Measurements from ENCODE around the gene PRG2.

Gene PRG2

GRCh38 chr11:57399972-57400578 is 9.6 kb upstream of the PRG2 start:
- no peak for ATAC-seq

GRCh38 chr11:57399221-57399620 is 8.8 kb upstream of the PRG2 start:
- no peak for ATAC-seq
- TF ChIP-seq OSR1 (CRISPR knock-in tag; IDR thresholded peaks at IDR 0.05) (no peak), TCF4 (CRISPR knock-in tag; IDR thresholded peaks at IDR 0.05; ENCODE audit: borderline replicate concordance) (no peak), CREB5 (CRISPR knock-in tag; IDR thresholded peaks at IDR 0.05; ENCODE audit: low read depth) (no peak), ESRRG (CRISPR knock-in tag; IDR thresholded peaks at IDR 0.05) (no peak), ISL1 (CRISPR knock-in tag; IDR thresholded peaks at IDR 0.05) (no peak), SNAI2 (CRISPR knock-in tag; IDR thresholded peaks at IDR 0.05) (no peak), TOX (CRISPR knock-in tag; IDR thresholded peaks at IDR 0.05; ENCODE audit: borderline replicate concordance) (no peak), GLIS3 (CRISPR knock-in tag; IDR thresholded peaks at IDR 0.05) (no peak), PATZ1 (CRISPR knock-in tag; IDR thresholded peaks at IDR 0.05; ENCODE audit: borderline replicate concordance) (no peak), ZFP3 (CRISPR knock-in tag; IDR thresholded peaks at IDR 0.05) (no peak), TSHZ2 (CRISPR knock-in tag; IDR thresholded peaks at IDR 0.05) (no peak), RARB (CRISPR knock-in tag; IDR thresholded peaks at IDR 0.05) (no peak), ZC3H10 (CRISPR knock-in tag; IDR thresholded peaks at IDR 0.05) (no peak), CSRNP3 (CRISPR knock-in tag; IDR thresholded peaks at IDR 0.05) (no peak), BACH2 (CRISPR knock-in tag; IDR thresholded peaks at IDR 0.05; ENCODE audit: borderline replicate concordance) (no peak), CSDC2 (CRISPR knock-in tag; IDR thresholded peaks at IDR 0.05) (no peak), ZFP30 (CRISPR knock-in tag; IDR thresholded peaks at IDR 0.05) (no peak), ZNF70 (CRISPR knock-in tag; IDR thresholded peaks at IDR 0.05) (no peak), POU6F1 (CRISPR knock-in tag; IDR thresholded peaks at IDR 0.05; ENCODE audit: borderline replicate concordance, low read depth) (no peak)

More at GRCh38 chr11:57399972-57400578, 9.6 kb upstream of the PRG2 start:
- TF ChIP-seq ESRRG (CRISPR knock-in tag; IDR thresholded peaks at IDR 0.05), result no peak
- TF ChIP-seq ZC3H10 (CRISPR knock-in tag; IDR thresholded peaks at IDR 0.05), result no peak
- no peak for TF ChIP-seq TCF4 (CRISPR knock-in tag; IDR thresholded peaks at IDR 0.05; ENCODE audit: borderline replicate concordance)
- TF ChIP-seq ZNF565 (CRISPR knock-in tag; conservative IDR thresholded peaks at IDR 0.05; ENCODE audit: low read depth), result no peak
- no peak for TF ChIP-seq ZNF70 (CRISPR knock-in tag; IDR thresholded peaks at IDR 0.05)
- no peak for TF ChIP-seq PPARA (CRISPR knock-in tag; IDR thresholded peaks at IDR 0.05; ENCODE audit: borderline replicate concordance)
- no peak for TF ChIP-seq BACH2 (CRISPR knock-in tag; IDR thresholded peaks at IDR 0.05; ENCODE audit: borderline replicate concordance)

GRCh38 chr11:57397394-57397990 is 7.0 kb upstream of the PRG2 start:
- TF ChIP-seq OSR1 (CRISPR knock-in tag; IDR thresholded peaks at IDR 0.05), result no peak
- no peak for TF ChIP-seq BACH2 (CRISPR knock-in tag; IDR thresholded peaks at IDR 0.05; ENCODE audit: borderline replicate concordance)
- no peak for TF ChIP-seq ESRRG (CRISPR knock-in tag; IDR thresholded peaks at IDR 0.05)
- no peak for TF ChIP-seq ZFP3 (CRISPR knock-in tag; IDR thresholded peaks at IDR 0.05)
- no peak for TF ChIP-seq ZNF565 (CRISPR knock-in tag; conservative IDR thresholded peaks at IDR 0.05; ENCODE audit: low read depth)
- no peak for TF ChIP-seq ZC3H10 (CRISPR knock-in tag; IDR thresholded peaks at IDR 0.05)
- TF ChIP-seq ZFP30 (CRISPR knock-in tag; IDR thresholded peaks at IDR 0.05), result no peak
- TF ChIP-seq ZNF8 (CRISPR knock-in tag; IDR thresholded peaks at IDR 0.05), result no peak
- TF ChIP-seq ARNTL (CRISPR knock-in tag; IDR thresholded peaks at IDR 0.05; ENCODE audit: borderline replicate concordance, low read depth), result no peak
- no peak for ATAC-seq
